HS-5 (cell line): Measurements from ENCODE around the gene CTNNA1.

ENCODE experiments used
- DNase-seq: peaks from one replicate; pipeline ENCODE4 v3.0.0-alpha.2; 2012; ENCODE audit warnings: low read depth

CTNNA1 gene

GRCh38 chr5:138967791-138968448 is 214.7 kb downstream of the CTNNA1 start:
- no peak for DNase-seq

- no peak for DNase-seq
Measured at GRCh38 chr5:138968601-138969000, 215.4 kb downstream of the CTNNA1 start.

GRCh38 chr5:138969323-138970002 is 216.2 kb downstream of the CTNNA1 start:
- DNase-seq, result no peak

DNA sequence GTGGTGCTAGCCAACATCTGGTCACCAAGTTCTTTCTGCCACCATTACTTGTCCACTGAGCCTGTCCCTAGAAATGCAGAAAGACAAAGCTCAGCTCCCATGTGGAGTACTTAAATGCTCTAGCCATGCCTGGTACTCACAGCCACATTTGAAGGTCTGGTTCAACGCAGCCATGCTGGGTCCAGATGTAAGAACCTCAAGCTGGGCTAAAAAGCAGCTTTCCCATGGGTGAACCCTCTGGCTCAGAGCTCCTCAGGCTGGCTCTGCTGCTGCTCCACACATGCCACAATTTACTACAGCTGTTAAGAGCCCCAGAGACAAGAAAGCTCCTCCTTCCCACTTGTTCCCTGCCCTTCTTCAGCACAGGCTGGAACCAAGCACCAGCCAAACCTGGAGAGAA is 219.0 kb downstream of the CTNNA1 start:
- DNase-seq, result no peak

DNA sequence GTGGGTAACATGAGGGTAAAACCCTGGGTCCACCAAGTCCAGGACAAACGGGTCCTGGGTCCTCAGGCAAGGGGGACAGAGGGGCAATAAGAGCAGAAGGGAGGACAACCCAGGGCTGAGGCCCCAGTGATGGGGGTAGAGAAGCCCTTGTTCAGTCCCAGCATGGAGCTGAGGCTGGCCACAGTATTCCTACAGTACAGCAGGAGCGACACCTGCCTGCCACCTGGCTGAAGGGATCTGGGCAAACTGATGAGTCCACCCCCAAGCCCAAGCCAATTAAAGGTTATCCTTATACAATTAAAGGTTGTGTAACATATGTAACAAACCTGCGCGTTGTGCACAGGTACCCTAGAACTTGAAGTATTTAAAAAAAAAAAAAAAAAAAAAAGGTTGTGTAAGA is 219.6 kb downstream of the CTNNA1 start:
- DNase-seq, result no peak

GRCh38 chr5:138974227-138975063 is 221.2 kb downstream of the CTNNA1 start:
- DNase-seq, result no peak

- no peak for DNase-seq
Measured at GRCh38 chr5:138975098-138975847, 222.0 kb downstream of the CTNNA1 start.

- no peak for DNase-seq
Measured at GRCh38 chr5:138978080-138978479, 224.9 kb downstream of the CTNNA1 start.

- no peak for DNase-seq
Measured at GRCh38 chr5:138978581-138978980, 225.4 kb downstream of the CTNNA1 start.

- no peak for DNase-seq
Measured at GRCh38 chr5:138979684-138980280, 226.6 kb downstream of the CTNNA1 start.

GRCh38 chr5:138980441-138980840 is 227.2 kb downstream of the CTNNA1 start:
- DNase-seq, result no peak

GRCh38 chr5:138981131-138981530 is 227.9 kb downstream of the CTNNA1 start:
- no peak for DNase-seq

- DNase-seq, result no peak
Measured at GRCh38 chr5:138981586-138981985, 228.4 kb downstream of the CTNNA1 start.

GRCh38 chr5:138983984-138984383 is 230.8 kb downstream of the CTNNA1 start:
- DNase-seq, result no peak
